Stimulated activated CD8-positive, alpha-beta memory T cell treated with anti-CD3 and anti-CD28 coated beads, Interleukin-4, amount 100 ng/mL, for 4 hours (primary cell): ENCODE measurements around the gene ANKRD11.

Source experiments
- DNase-seq, 2 donors: peaks; one replicate each; pipeline ENCODE4 v3.0.0-alpha.2; 2020; ENCODE audit warnings: low read depth in 2 of 2, low spot score in 1 of 2

Gene ANKRD11

GRCh38 chr16:89354325-89354724 is 136.0 kb downstream of the ANKRD11 start:
- no peak for DNase-seq

- DNase-seq, result no peak
Observed at GRCh38 chr16:89352091-89352681, 138.2 kb downstream of the ANKRD11 start.

GRCh38 chr16:89351645-89352044 is 138.7 kb downstream of the ANKRD11 start:
- no peak for DNase-seq

- DNase-seq, result no peak
Observed at GRCh38 chr16:89350701-89351380, 139.5 kb downstream of the ANKRD11 start.

GRCh38 chr16:89349947-89350633 is 140.3 kb downstream of the ANKRD11 start:
- DNase-seq, result no peak

GRCh38 chr16:89347807-89348206 is 142.6 kb downstream of the ANKRD11 start:
- DNase-seq, result no peak

GRCh38 chr16:89346869-89347268 is 143.5 kb downstream of the ANKRD11 start:
- DNase-seq, result no peak

GRCh38 chr16:89345642-89346150 is 144.7 kb downstream of the ANKRD11 start:
- DNase-seq, result no peak

GRCh38 chr16:89344846-89345611 is 145.3 kb downstream of the ANKRD11 start:
- no peak for DNase-seq

GRCh38 chr16:89344458-89344834 is 145.9 kb downstream of the ANKRD11 start:
- DNase-seq, result no peak

- no peak for DNase-seq
Observed at GRCh38 chr16:89343501-89344457, 146.6 kb downstream of the ANKRD11 start.

- DNase-seq, result no peak
Observed at GRCh38 chr16:89341697-89342694, 148.4 kb downstream of the ANKRD11 start.

- DNase-seq, result no peak
Observed at GRCh38 chr16:89341279-89341678, 149.1 kb downstream of the ANKRD11 start.

- no peak for DNase-seq
Observed at GRCh38 chr16:89338863-89339262, 151.5 kb downstream of the ANKRD11 start.

GRCh38 chr16:89337965-89338364 is 152.4 kb downstream of the ANKRD11 start:
- no peak for DNase-seq

- DNase-seq, result no peak
Observed at GRCh38 chr16:89335803-89336485, 154.4 kb downstream of the ANKRD11 start.

GRCh38 chr16:89334988-89335802 is 155.2 kb downstream of the ANKRD11 start:
- no peak for DNase-seq

GRCh38 chr16:89334461-89334860 is 155.9 kb downstream of the ANKRD11 start:
- DNase-seq, result no peak
